Esophagus squamous epithelium (tissue), 4 donors: ENCODE data around the gene ST13.

ENCODE experiments used
- POLR2A ChIP-seq, 4 donors: fragments of 450-650 bp; IDR thresholded peaks; one replicate each; pipeline ENCODE4 v1.6.1; 2017; ENCODE audit warnings: antibody characterized with exemption in 4 of 4, mild to moderate bottlenecking in 4 of 4, moderate library complexity in 3 of 4
- TF ChIP-seq, protein P1 (sequence below), 6 experiments: fragments of 450-650 bp in 4 of 6; fragments of 200-600 bp in 2 of 6; sonication (generic) in 2 of 6; IDR thresholded peaks; one replicate each; pipeline ENCODE4 v1.5.1; 2016 to 2019; ENCODE audit warnings: antibody characterized with exemption in 6 of 6, mild to moderate bottlenecking in 4 of 6, moderate library complexity in 4 of 6

GRCh38 chr22:40853961-40854360 lies 2.5 kb downstream of the ST13 start:
- TF ChIP-seq, protein P1, sequence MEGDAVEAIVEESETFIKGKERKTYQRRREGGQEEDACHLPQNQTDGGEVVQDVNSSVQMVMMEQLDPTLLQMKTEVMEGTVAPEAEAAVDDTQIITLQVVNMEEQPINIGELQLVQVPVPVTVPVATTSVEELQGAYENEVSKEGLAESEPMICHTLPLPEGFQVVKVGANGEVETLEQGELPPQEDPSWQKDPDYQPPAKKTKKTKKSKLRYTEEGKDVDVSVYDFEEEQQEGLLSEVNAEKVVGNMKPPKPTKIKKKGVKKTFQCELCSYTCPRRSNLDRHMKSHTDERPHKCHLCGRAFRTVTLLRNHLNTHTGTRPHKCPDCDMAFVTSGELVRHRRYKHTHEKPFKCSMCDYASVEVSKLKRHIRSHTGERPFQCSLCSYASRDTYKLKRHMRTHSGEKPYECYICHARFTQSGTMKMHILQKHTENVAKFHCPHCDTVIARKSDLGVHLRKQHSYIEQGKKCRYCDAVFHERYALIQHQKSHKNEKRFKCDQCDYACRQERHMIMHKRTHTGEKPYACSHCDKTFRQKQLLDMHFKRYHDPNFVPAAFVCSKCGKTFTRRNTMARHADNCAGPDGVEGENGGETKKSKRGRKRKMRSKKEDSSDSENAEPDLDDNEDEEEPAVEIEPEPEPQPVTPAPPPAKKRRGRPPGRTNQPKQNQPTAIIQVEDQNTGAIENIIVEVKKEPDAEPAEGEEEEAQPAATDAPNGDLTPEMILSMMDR (IDR thresholded peaks at IDR 0.05): no peak
- TF ChIP-seq POLR2A (IDR thresholded peaks at IDR 0.05): no peak
